HFF-Myc (cell line): Measurements from ENCODE around the gene MRPL12.

ENCODE experiments used
- DNase-seq: peaks from one replicate; pipeline ENCODE4 v3.0.0-alpha.2; 2011; ENCODE audit warnings: low read depth; ENCODE audit errors: extremely low read depth
- H3K4me3 ChIP-seq: replicated peaks from 2 replicates; pipeline ENCODE4 v1.5.1; 2011; ENCODE audit warnings: low read depth, mild to moderate bottlenecking, control low read depth, low read length
- TF ChIP-seq, protein P1 (sequence below): IDR thresholded peaks from 2 replicates; pipeline ENCODE4 v1.5.1; 2012; ENCODE audit warnings: mild to moderate bottlenecking, low read depth, low read length, control low read depth; ENCODE audit errors: missing control alignments

Gene MRPL12

DNA sequence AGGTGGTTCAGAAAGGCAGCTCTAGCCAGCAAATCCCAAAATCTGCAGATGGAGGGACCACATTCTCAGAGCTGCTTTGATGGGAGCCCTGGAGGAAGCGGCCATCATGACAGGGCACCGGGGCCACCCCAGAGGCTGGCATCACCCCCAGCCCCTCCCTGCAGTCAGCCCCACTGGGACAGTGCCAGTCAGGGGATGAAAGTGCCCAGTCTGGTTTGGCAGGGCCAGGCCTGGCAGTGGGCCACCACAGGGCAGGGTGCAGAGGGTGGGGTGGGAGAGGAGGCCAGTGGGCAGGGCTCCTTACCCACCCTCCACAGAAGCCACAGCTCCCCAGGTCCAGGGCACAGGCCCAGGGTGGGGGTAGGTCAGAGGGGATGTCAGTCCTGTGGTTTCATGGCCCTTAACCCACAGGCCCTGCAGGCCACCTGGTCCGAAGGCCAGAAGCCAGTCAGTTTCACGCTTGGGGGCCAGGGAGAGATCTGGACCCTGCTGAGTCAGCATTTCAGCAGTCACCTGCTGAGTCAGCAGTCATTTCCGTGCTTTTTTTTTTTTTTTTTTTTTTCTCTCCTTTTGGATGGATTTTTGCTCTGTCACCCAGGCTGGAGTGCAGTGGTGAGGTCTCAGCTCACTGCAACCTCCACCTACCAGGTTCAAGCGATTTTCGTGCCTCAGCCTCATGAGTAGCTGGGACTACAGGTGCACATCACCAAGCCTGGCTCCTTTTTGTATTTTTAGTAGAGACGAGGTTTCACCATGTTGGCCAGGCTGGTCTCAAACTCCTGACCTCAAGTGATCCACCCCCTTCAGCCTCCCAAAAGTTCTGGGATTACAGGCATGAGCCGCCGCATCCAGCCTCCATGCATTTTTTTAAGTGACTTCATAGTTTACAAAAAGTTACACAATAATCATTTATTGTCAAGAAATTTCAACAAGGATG, 19.3 kb downstream of the MRPL12 start:
- no peak for DNase-seq
- no peak overlapping the region for H3K4me3 ChIP-seq
- TF ChIP-seq, protein P1, sequence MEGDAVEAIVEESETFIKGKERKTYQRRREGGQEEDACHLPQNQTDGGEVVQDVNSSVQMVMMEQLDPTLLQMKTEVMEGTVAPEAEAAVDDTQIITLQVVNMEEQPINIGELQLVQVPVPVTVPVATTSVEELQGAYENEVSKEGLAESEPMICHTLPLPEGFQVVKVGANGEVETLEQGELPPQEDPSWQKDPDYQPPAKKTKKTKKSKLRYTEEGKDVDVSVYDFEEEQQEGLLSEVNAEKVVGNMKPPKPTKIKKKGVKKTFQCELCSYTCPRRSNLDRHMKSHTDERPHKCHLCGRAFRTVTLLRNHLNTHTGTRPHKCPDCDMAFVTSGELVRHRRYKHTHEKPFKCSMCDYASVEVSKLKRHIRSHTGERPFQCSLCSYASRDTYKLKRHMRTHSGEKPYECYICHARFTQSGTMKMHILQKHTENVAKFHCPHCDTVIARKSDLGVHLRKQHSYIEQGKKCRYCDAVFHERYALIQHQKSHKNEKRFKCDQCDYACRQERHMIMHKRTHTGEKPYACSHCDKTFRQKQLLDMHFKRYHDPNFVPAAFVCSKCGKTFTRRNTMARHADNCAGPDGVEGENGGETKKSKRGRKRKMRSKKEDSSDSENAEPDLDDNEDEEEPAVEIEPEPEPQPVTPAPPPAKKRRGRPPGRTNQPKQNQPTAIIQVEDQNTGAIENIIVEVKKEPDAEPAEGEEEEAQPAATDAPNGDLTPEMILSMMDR, result no peak

DNA sequence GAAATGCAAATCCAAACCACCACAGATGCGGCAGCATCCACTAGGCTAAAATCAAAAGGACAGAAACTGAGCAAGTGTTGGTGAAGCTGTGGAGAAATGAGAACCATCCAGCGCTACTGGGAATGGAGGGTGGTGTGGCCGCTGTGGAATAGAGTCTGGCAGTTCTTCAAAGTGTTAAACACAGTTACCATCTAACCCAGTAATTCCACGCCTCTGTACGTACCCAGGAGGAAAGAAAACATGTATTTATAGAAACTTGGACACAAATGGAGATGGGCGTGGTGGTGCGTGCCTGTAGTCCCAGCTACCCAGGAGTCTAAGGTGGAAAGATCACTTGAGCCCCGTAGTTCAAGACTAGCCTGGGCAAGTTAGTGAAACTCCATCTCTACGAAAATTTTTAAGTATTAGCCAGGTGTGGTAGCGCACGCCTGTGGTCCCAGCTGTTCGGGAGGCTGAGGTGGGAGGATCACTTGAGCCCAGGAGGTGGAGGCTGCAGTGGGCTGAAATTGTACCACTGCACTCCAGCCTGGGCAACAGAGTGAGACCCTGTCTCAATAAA, 20.6 kb downstream of the MRPL12 start:
- no peak for DNase-seq
- H3K4me3 ChIP-seq, result no peak overlapping the region
- TF ChIP-seq, protein P1, result no peak

DNA sequence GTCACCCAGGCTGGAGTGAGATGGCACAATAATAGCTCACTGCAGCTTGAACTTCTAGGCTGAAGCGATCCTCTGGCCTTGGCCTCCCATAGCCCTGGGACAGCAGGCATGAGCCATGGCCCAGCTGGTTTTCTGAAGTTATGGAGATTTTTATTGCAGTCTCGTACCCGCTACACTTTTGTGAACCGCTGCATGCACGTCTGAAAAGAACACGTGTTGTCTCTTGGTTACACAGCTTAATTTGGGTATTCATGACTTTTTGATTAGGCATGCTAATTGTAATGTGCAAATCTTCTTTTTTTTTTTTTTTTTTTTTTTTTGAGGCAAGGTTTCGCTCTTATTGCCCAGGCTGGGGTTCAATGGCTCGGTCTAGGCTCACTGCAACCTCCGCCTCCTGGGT, 22.3 kb downstream of the MRPL12 start:
- no peak for DNase-seq
- no peak overlapping the region for H3K4me3 ChIP-seq
- TF ChIP-seq, protein P1, result no peak

DNA sequence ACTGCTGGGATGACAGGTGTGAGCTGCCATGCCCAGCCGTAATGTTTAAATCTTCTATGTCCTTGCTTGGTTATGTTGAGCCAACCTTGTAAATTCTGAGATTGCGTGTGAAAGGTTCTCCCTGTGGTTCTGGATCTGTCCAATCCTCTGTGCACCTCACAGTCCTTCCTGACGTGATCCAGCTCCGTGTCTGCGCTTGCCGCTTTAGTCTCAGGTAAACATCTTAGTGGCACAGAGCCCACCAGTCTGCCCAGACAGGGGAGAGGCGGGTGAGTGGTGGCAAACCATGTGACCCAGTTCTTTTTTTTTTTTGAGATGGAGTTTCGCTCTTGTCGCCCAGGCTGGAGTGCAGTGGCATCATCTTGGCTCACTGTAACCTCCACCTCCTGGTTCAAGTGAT, 22.8 kb downstream of the MRPL12 start:
- H3K4me3 ChIP-seq, result no peak overlapping the region
- TF ChIP-seq, protein P1, result no peak
- DNase-seq, result no peak

DNA sequence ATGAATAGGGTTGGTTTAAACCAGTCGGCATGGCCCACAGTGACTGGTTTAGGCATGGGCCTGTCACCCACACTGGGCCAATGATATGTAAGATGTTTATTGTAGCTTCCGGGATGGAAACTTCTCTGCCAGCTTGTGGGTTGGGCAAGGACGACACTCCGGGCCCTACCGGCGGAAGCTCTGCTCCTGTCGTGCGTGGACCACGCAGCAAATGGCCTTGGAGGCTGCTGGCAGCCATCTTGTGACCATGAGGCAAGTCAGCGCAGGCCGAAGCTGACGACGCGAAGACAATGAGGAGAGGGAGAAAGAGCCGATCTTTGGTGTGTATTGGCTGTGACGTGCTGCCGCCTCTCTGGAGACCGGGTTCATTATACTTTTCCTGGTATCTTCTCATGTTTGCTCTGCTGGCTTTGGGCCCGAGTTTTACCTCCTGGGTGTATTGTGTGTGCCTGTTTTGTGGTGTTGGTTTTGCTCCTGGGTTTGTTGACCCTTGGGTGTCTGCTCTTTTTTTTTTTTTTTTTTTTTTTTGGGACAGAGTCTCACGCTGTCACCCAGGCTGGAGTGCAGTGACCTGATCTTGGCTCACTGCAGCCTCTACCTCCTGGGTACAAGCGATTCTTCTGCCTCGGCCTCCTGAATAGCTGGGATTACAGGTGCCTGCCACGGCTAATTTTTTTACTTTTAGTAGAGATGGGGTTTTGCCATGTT, 24.3 kb downstream of the MRPL12 start:
- DNase-seq, result no peak
- TF ChIP-seq, protein P1, result no peak
- no peak overlapping the region for H3K4me3 ChIP-seq

DNA sequence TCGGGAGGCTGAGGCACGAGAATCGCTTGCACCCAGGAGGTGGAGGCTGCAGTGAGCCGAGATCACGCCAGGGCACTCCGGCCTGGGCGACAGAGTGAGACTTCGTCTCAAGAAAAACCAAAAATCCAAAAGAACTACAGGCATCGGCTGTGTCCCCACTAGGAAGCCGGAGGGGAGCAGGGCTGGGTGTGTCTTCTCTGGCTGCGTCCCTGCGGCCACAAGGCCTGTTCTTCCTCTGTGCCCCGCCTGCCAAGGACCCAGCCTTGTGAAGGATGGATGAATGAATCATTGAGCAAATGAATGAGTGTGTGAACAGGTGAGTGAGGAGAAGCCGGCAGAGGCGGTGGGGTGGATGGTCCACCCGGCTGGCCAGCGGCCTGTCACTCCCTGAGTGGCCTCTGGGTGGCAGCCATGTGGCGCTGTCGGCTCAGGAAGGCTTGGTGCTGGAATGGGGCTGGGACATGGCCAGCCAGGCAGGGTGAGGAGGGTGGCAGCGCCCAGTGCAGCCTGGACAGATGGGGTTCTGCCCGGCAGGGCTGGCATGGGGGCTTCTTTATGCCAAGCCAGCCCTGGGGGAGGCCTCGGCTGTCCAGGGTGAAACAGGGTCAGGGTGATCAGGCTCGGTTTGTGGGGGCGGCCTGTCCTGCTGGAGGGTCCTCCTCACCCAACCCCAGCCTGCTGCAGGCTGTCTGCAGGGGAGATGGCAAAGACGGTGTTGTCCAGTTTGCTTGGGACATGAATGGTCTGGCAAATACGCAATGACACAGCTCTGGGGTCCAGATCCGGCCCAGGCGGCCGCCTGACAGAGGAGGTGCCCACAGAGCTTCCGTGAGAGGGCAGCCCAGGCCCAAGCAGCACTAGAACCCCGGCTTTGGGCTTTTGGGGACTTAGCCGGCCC, 30.6 kb downstream of the MRPL12 start:
- no peak for DNase-seq
- TF ChIP-seq, protein P1, result peak; percentile 80
- H3K4me3 ChIP-seq, result no peak overlapping the region
